ENCODE results near the gene PDS5A. TPM values are rescaled to one million over a fixed set of nuclear protein-coding genes. Genes with fewer than 3 reads are reported as not detected.

Gene PDS5A
- total RNA-seq, 1 donor from 2014 or later = 132 TPM

GRCh38 chr4:39922399-39922798, 55.3 kb downstream of the PDS5A start:
- Mint-ChIP-seq H3K36me3 (peaks cover 23% of the 10 kb centered on the region), H3K4me1 (no peaks in the 10 kb centered on the region), H3K27me3 (ENCODE audit: insufficient read depth, low read depth) (no peaks in the 10 kb centered on the region), H3K9me3 (no peaks in the 10 kb centered on the region), H3K4me3 (no peak overlapping the region), H3K27ac (no peak overlapping the region)
- Histone ChIP-seq H3K9me3 (ENCODE audit: low read depth) (no peaks in the 10 kb centered on the region), H3K9ac (no peak overlapping the region), H3K4me3 (no peak overlapping the region), H3K4me1 (no peaks in the 10 kb centered on the region), H3K27me3 (no peaks in the 10 kb centered on the region), H3K36me3 (peaks cover 28% of the 10 kb centered on the region), H3K79me2 (ENCODE audit: low read depth) (peaks cover 37% of the 10 kb centered on the region), H3F3A (ENCODE audit: low read depth) (no peaks in the 10 kb centered on the region), H4K20me1 (ENCODE audit: low read depth) (peaks cover 9% of the 10 kb centered on the region), H2AFZ (replicated peaks) (no peak overlapping the region), H3K4me2 (no peak overlapping the region), H3K27ac (no peak overlapping the region)
- no peak for DNase-seq (ENCODE audit: low spot score)
- TF ChIP-seq CTCF (IDR thresholded peaks at IDR 0.05) (no peak), EZH2 (IDR thresholded peaks at IDR 0.05) (no peak), EZH2phosphoT487 (IDR thresholded peaks at IDR 0.05) (no peak)

- TF ChIP-seq CTCF (IDR thresholded peaks at IDR 0.05) (no peak), EZH2phosphoT487 (IDR thresholded peaks at IDR 0.05) (no peak), EZH2 (IDR thresholded peaks at IDR 0.05) (no peak)
- H3K36me3 Mint-ChIP-seq = peaks cover 25% of the 10 kb centered on the region
- peaks cover 13% of the 10 kb centered on the region for H3K36me3 ChIP-seq
These were observed 64.2 kb downstream of the PDS5A start for GRCh38 chr4:39913471-39913870.

GRCh38 chr4:39910064-39910463, 67.6 kb downstream of the PDS5A start:
- no peaks in the 10 kb centered on the region for H3K4me1 Mint-ChIP-seq
- TF ChIP-seq CTCF (IDR thresholded peaks at IDR 0.05) = no peak
- TF ChIP-seq EZH2phosphoT487 (IDR thresholded peaks at IDR 0.05) = no peak
- no peak for TF ChIP-seq EZH2 (IDR thresholded peaks at IDR 0.05)
- no peak overlapping the region for H3K4me3 ChIP-seq
- no peaks in the 10 kb centered on the region for H3K9me3 ChIP-seq (ENCODE audit: low read depth)
- no peaks in the 10 kb centered on the region for H3K27me3 ChIP-seq
- no peak overlapping the region for H3K4me3 Mint-ChIP-seq
- H3K9me3 Mint-ChIP-seq = no peaks in the 10 kb centered on the region
- no peak overlapping the region for H3K4me2 ChIP-seq
- DNase-seq (ENCODE audit: low spot score) = no peak
- no peak overlapping the region for H3K27ac Mint-ChIP-seq
- H3K9ac ChIP-seq = no peak overlapping the region
- peaks cover 8% of the 10 kb centered on the region for H3F3A ChIP-seq (ENCODE audit: low read depth)
- peaks cover 25% of the 10 kb centered on the region for H3K36me3 ChIP-seq
- no peaks in the 10 kb centered on the region for H4K20me1 ChIP-seq (ENCODE audit: low read depth)
- no peak overlapping the region for H2AFZ ChIP-seq (replicated peaks)
- no peaks in the 10 kb centered on the region for H3K4me1 ChIP-seq
- H3K36me3 Mint-ChIP-seq = peaks cover 24% of the 10 kb centered on the region
- peaks cover 4% of the 10 kb centered on the region for H3K79me2 ChIP-seq (ENCODE audit: low read depth)
- no peaks in the 10 kb centered on the region for H3K27me3 Mint-ChIP-seq (ENCODE audit: insufficient read depth, low read depth)
- no peak overlapping the region for H3K27ac ChIP-seq

More at GRCh38 chr4:39913471-39913870, 64.2 kb downstream of the PDS5A start:
- H3K27ac ChIP-seq = no peak overlapping the region
- no peaks in the 10 kb centered on the region for H3K4me1 ChIP-seq
- Mint-ChIP-seq H3K4me1 (no peaks in the 10 kb centered on the region), H3K4me3 (no peak overlapping the region), H3K27me3 (ENCODE audit: insufficient read depth, low read depth) (no peaks in the 10 kb centered on the region), H3K9me3 (no peaks in the 10 kb centered on the region), H3K27ac (no peak overlapping the region)
- H3K4me2 ChIP-seq = no peak overlapping the region
- peaks cover 3% of the 10 kb centered on the region for H3F3A ChIP-seq (ENCODE audit: low read depth)
- H3K9me3 ChIP-seq (ENCODE audit: low read depth) = no peaks in the 10 kb centered on the region
- H3K27me3 ChIP-seq = no peaks in the 10 kb centered on the region
- no peak overlapping the region for H3K4me3 ChIP-seq
- H3K79me2 ChIP-seq (ENCODE audit: low read depth) = peaks cover 4% of the 10 kb centered on the region
- H3K9ac ChIP-seq = no peak overlapping the region
- no peak for DNase-seq (ENCODE audit: low spot score)
- no peaks in the 10 kb centered on the region for H4K20me1 ChIP-seq (ENCODE audit: low read depth)
- H2AFZ ChIP-seq (replicated peaks) = no peak overlapping the region

All from neural progenitor cell (in vitro differentiated cells).